Hippocampal formation (tissue), 2 donors: ENCODE measurements around the gene SRSF1.
A peak's percentile ranks its signal among the peaks of the same experiment; 100 is the strongest.
"Not testable (repeated sequence)": the region's sequence is repeated elsewhere in the genome, so short reads cannot be mapped to it uniquely, and the experiment has no call there.

Experiments used
- DNase-seq, 2 donors: peaks; one replicate each; lab custom pipeline; 2025; lab: John Stamatoyannopoulos, UW

The SRSF1 gene

GRCh38 chr17:58006924-58007780 is at the start of gene SRSF1:
Gene SRSF1 (minus strand): TSS chr17:58007246. CDS start chr17:58007137, 109 bp downstream.
- peak; percentile 94 to 95 for DNase-seq

GRCh38 chr17:58056476-58056875 is 49.4 kb upstream of the SRSF1 start:
- DNase-seq: no peak

GRCh38 chr17:58054641-58055040 is 47.6 kb upstream of the SRSF1 start:
- no peak for DNase-seq

GRCh38 chr17:58052945-58053715 is 46.1 kb upstream of the SRSF1 start:
- DNase-seq: no peak

- DNase-seq: no peak
Observed at GRCh38 chr17:58052407-58052806, 45.4 kb upstream of the SRSF1 start.

GRCh38 chr17:58051468-58051867 is 44.4 kb upstream of the SRSF1 start:
- no peak for DNase-seq

GRCh38 chr17:58050966-58051365 is 43.9 kb upstream of the SRSF1 start:
- no peak for DNase-seq

- DNase-seq: no peak
Observed at GRCh38 chr17:58049533-58049932, 42.5 kb upstream of the SRSF1 start.

GRCh38 chr17:58047376-58048150 is 40.5 kb upstream of the SRSF1 start:
- DNase-seq: no peak

GRCh38 chr17:58046239-58047094 is 39.4 kb upstream of the SRSF1 start:
- peak in 1 of 2 donors; percentile 28 for DNase-seq

GRCh38 chr17:58044256-58044655 is 37.2 kb upstream of the SRSF1 start:
- not testable (repeated sequence) for DNase-seq

GRCh38 chr17:58043221-58044181 is 36.5 kb upstream of the SRSF1 start:
- no peak for DNase-seq

- no peak for DNase-seq
Observed at GRCh38 chr17:58041161-58041560, 34.1 kb upstream of the SRSF1 start.

GRCh38 chr17:58040386-58040785 is 33.3 kb upstream of the SRSF1 start:
- DNase-seq: no peak

- no peak for DNase-seq
Observed at GRCh38 chr17:58039975-58040374, 32.9 kb upstream of the SRSF1 start.

- DNase-seq: no peak
Observed at GRCh38 chr17:58032691-58033415, 25.8 kb upstream of the SRSF1 start.

GRCh38 chr17:58028578-58028977 is 21.5 kb upstream of the SRSF1 start:
- DNase-seq: no peak

GRCh38 chr17:58020401-58020800 is 13.4 kb upstream of the SRSF1 start:
- DNase-seq: no peak

- DNase-seq: no peak
Observed at GRCh38 chr17:58019521-58019920, 12.5 kb upstream of the SRSF1 start.
